Measurements from ENCODE around the gene FAM131A.
"Not testable (repeated sequence)": the region's sequence is repeated elsewhere in the genome, so short reads cannot be mapped to it uniquely, and the experiment has no call there.

DNA sequence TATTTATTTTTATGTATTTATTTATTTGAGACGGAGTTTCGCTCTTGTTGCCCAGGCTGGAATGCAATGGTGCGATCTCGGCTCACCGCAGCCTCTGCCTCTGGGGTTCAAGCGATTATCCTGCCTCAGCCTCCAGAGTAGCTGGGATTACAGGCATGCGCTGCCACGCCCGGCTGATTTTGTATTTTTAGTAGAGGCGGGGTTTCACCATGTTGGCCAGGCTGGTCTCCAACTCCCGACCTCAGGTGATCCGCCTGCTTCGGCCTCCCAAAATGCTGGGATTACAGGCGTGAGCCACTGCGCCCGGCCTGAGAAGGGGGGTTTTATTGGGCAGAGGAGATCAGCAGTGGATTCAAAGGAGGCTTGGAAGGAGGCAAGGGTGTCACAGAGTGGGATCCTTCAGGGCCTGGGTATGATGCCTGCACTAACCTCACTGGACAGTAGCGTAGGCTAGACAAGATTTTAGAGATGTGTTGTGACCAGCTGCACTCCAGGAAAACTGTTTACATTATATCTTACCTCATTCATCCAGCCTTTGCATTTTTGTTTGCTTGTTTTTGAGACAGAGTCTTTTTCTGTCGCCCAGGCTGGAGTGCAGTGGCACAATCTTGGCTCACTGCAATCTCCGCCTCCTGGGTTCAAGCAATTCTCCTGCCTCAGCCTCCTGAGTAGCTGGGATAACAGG lies 2.2 kb downstream of the FAM131A start:
- TF ChIP-seq CTCF (conservative IDR thresholded peaks at IDR 0.05; ENCODE audit: low read length); EZH2phosphoT487 (IDR thresholded peaks at IDR 0.05; ENCODE audit: borderline replicate concordance, low read depth, low read length): not testable (repeated sequence)
